ENCODE data around the gene CAPN10. TPM values are rescaled to one million over a fixed set of nuclear protein-coding genes. Genes with fewer than 3 reads are reported as not detected.

The CAPN10 gene
- total RNA-seq, 1 donor from 2014 or later, result 47.8 TPM

DNA sequence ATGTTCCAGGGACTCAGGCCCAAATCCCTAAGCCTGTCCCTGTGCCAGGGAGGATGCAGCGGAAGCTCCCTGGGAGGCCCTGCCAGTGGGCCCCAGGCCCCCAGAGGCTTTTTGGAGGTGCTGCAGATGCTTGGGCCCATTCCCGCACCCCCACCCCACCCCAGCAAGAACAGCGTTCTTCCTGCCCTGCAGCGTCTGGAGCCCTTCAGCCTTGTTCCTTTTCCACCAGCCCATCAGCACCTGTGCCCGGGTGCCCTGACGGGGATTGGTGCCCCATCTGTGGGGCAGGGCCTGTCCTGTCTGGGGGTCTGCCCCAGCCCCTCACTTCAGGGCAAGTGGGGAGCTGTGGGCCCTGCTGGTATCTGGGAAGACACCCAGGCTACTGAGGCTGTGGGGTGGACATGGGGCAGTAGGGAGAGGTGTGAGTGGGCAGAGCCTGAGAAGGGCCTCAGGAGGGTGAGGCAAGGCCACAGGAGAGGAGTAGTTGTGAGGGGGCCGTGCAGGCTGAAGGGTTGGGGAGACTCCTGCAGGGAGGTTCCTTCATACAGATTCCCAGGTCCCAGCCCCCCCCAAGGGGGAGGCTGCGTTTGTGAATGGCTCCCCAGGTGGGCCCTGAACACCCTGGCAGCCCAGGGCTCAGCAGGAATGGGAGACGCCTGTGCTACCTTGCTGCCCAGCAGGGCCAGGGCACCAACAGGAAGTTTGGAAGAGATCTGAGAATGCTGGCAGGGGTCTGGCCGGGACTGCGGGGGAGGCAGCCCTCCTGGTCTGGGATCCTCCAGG, 15.8 kb upstream of the CAPN10 start:
- Mint-ChIP-seq H3K36me3 (ENCODE audit: low read depth, unreplicated experiment) (no peaks in the 10 kb centered on the region), H3K4me1 (ENCODE audit: unreplicated experiment) (peaks cover 10% of the 10 kb centered on the region), H3K9me3 (ENCODE audit: unreplicated experiment) (no peaks in the 10 kb centered on the region), H3K27me3 (ENCODE audit: unreplicated experiment) (peaks cover 17% of the 10 kb centered on the region), H3K27ac (ENCODE audit: unreplicated experiment) (no peak overlapping the region), H3K4me3 (ENCODE audit: unreplicated experiment) (no peak overlapping the region)
- DNase-seq (ENCODE audit: low spot score), result peak; percentile 6
- TF ChIP-seq, protein P1, sequence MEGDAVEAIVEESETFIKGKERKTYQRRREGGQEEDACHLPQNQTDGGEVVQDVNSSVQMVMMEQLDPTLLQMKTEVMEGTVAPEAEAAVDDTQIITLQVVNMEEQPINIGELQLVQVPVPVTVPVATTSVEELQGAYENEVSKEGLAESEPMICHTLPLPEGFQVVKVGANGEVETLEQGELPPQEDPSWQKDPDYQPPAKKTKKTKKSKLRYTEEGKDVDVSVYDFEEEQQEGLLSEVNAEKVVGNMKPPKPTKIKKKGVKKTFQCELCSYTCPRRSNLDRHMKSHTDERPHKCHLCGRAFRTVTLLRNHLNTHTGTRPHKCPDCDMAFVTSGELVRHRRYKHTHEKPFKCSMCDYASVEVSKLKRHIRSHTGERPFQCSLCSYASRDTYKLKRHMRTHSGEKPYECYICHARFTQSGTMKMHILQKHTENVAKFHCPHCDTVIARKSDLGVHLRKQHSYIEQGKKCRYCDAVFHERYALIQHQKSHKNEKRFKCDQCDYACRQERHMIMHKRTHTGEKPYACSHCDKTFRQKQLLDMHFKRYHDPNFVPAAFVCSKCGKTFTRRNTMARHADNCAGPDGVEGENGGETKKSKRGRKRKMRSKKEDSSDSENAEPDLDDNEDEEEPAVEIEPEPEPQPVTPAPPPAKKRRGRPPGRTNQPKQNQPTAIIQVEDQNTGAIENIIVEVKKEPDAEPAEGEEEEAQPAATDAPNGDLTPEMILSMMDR (IDR thresholded peaks at IDR 0.05; ENCODE audit: unreplicated experiment), result no peak

GRCh38 chr2:240571314-240571973, 15.1 kb upstream of the CAPN10 start:
- Mint-ChIP-seq H3K27me3 (ENCODE audit: unreplicated experiment) (peaks cover 19% of the 10 kb centered on the region), H3K27ac (ENCODE audit: unreplicated experiment) (no peak overlapping the region), H3K4me1 (ENCODE audit: unreplicated experiment) (peaks cover 10% of the 10 kb centered on the region), H3K4me3 (ENCODE audit: unreplicated experiment) (no peak overlapping the region), H3K36me3 (ENCODE audit: low read depth, unreplicated experiment) (no peaks in the 10 kb centered on the region), H3K9me3 (ENCODE audit: unreplicated experiment) (no peaks in the 10 kb centered on the region)
- TF ChIP-seq, protein P1 (IDR thresholded peaks at IDR 0.05; ENCODE audit: unreplicated experiment), result no peak
- no peak for DNase-seq (ENCODE audit: low spot score)

DNA sequence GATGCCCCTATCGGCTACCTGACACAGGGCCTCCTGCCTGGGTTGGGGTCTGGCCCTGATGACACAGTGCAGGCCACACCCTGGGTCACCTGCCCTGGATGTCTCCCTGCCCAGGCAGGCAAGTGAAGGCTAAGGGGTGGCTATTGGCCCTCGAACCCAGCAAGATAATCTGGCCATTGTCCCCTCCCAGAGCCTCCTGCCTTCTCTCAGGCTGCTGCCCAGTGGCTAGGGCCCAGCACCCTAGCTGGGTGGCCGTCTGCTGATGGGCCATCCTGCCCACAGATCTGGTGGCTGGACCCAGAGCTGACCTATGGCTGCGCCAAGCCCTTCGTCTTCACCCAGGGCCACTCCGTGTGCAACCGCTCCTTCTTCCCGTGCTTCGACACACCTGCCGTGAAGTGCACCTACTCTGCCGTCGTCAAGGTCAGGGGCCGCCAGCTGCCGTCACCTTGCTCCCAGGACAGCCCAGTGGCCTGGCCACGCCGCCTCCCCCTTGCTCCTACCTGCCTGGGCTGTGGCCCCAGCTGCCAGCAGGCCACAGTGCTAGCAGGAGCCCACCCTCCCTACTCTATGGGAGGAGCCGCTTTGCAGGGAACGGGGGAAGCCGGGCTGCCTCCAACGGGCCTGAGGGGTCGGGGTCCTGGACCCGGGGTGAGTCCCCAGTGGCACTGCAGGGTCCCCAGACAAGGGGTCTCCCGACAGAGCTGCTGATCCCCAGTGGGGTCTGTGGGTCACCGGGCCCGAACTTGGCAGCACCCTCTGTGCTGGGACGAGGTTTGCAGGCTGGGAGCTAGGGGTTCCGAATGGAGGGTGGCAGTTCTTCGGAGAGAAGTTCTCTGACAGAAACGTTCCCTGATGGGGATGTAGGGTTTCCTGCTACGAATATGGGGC, 14.1 kb upstream of the CAPN10 start:
- Mint-ChIP-seq H3K4me1 (ENCODE audit: unreplicated experiment) (peaks cover 7% of the 10 kb centered on the region), H3K9me3 (ENCODE audit: unreplicated experiment) (no peaks in the 10 kb centered on the region), H3K27me3 (ENCODE audit: unreplicated experiment) (peaks cover 15% of the 10 kb centered on the region), H3K36me3 (ENCODE audit: low read depth, unreplicated experiment) (no peaks in the 10 kb centered on the region), H3K4me3 (ENCODE audit: unreplicated experiment) (no peak overlapping the region), H3K27ac (ENCODE audit: unreplicated experiment) (peak overlapping the region; percentile 48)
- TF ChIP-seq, protein P1 (IDR thresholded peaks at IDR 0.05; ENCODE audit: unreplicated experiment), result no peak
- peak; percentile 4 for DNase-seq (ENCODE audit: low spot score)

DNA sequence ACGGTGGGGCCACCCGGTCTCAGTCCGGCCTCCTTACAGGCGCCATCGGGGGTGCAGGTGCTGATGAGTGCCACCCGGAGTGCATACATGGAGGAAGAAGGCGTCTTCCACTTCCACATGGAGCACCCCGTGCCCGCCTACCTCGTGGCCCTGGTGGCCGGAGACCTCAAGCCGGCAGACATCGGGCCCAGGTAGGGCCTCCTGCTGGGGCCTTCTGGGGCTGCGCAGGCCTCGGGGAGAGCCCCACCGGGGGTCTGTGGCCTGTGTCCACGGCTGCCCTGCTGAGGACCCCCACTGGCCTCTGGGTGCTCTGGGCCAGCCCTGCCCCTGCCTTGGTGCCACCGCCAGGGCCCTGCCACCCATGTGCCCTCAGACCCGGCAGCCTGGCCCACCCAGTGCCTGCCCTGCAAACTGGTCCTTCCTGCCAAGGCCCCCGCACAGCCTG, 13.4 kb upstream of the CAPN10 start:
- TF ChIP-seq, protein P1 (IDR thresholded peaks at IDR 0.05; ENCODE audit: unreplicated experiment), result no peak
- Mint-ChIP-seq H3K4me1 (ENCODE audit: unreplicated experiment) (peaks cover 3% of the 10 kb centered on the region), H3K4me3 (ENCODE audit: unreplicated experiment) (no peak overlapping the region)

More for the DNA sequence above, 13.4 kb upstream of the CAPN10 start:
- DNase-seq (ENCODE audit: low spot score), result no peak
- Mint-ChIP-seq H3K27ac (ENCODE audit: unreplicated experiment) (no peak overlapping the region), H3K27me3 (ENCODE audit: unreplicated experiment) (peaks cover 9% of the 10 kb centered on the region), H3K36me3 (ENCODE audit: low read depth, unreplicated experiment) (no peaks in the 10 kb centered on the region), H3K9me3 (ENCODE audit: unreplicated experiment) (no peaks in the 10 kb centered on the region)
